Smooth muscle cell (in vitro differentiated cells): ENCODE data around the gene QARS1. TPM values are rescaled to one million over a fixed set of nuclear protein-coding genes. Genes with fewer than 3 reads are reported as not detected.

Experiments used
- DNase-seq: peaks from one replicate; lab custom pipeline; 2025; ENCODE audit not compliant: unreplicated experiment; lab: John Stamatoyannopoulos, UW
- H2AFZ ChIP-seq: fragments of 200-600 bp; sonication (generic); 2 replicates; pipeline ENCODE4 v1.6.0; 2016; ENCODE audit warnings: antibody characterized with exemption, low read depth, mild to moderate bottlenecking
- H3F3A ChIP-seq: fragments of 200-600 bp; sonication (generic); 2 replicates; pipeline ENCODE4 v1.6.0; 2017; ENCODE audit warnings: antibody characterized with exemption, low read depth
- H3K27ac ChIP-seq: fragments of 200-600 bp; sonication (generic); 2 replicates; pipeline ENCODE4 v1.5.1; 2016; ENCODE audit warnings: low read depth, mild to moderate bottlenecking
- H3K27me3 ChIP-seq: fragments of 200-600 bp; sonication (generic); 2 replicates; pipeline ENCODE4 v1.6.1; 2016; ENCODE audit warnings: low read depth, mild to moderate bottlenecking
- H3K36me3 ChIP-seq: fragments of 200-600 bp; sonication (generic); 2 replicates; pipeline ENCODE4 v1.5.1; 2016; ENCODE audit warnings: low read depth
- H3K4me1 ChIP-seq: fragments of 200-600 bp; sonication (generic); 2 replicates; pipeline ENCODE4 v1.5.1; 2016; ENCODE audit warnings: low read depth
- H3K4me2 ChIP-seq: fragments of 200-600 bp; sonication (generic); 2 replicates; pipeline ENCODE4 v1.6.0; 2016; ENCODE audit warnings: mild to moderate bottlenecking
- H3K4me3 ChIP-seq: fragments of 200-600 bp; sonication (generic); 2 replicates; pipeline ENCODE4 v1.5.1; 2016; ENCODE audit warnings: mild to moderate bottlenecking
- H3K79me2 ChIP-seq: fragments of 200-600 bp; sonication (generic); 2 replicates; pipeline ENCODE4 v1.6.0; 2016; ENCODE audit warnings: low read depth, mild to moderate bottlenecking
- H3K9ac ChIP-seq: fragments of 200-600 bp; sonication (generic); 2 replicates; pipeline ENCODE4 v1.6.0; 2016; ENCODE audit warnings: low read depth
- H3K9me3 ChIP-seq: fragments of 200-600 bp; sonication (generic); replicated peaks from 2 replicates; pipeline ENCODE4 v1.5.1; 2016; ENCODE audit warnings: low read depth
- H4K20me1 ChIP-seq: fragments of 200-600 bp; sonication (generic); 2 replicates; pipeline ENCODE4 v1.6.0; 2016; ENCODE audit warnings: low read depth
- CTCF ChIP-seq: fragments of 200-600 bp; sonication (generic); IDR thresholded peaks from 2 replicates; pipeline ENCODE4 v1.5.1; 2017; ENCODE audit warnings: borderline replicate concordance, mild to moderate bottlenecking, antibody characterized with exemption; ENCODE audit not compliant: insufficient read depth, poor library complexity, severe bottlenecking
- WGBS: methylation state at CpG from one replicate; pipeline ENCODE4 v1.1.7; 2016; ENCODE audit warnings: low lambda C conversion rate; 5-methylcytosine and 5-hydroxymethylcytosine counted together
- microRNA-seq: library from miRNA; unstranded; fragments of <30 nt; microRNA quantifications from one replicate; pipeline ENCODE4, GENCODE V29; 2016; ENCODE audit warnings: borderline number of aligned reads
- polyA plus RNA-seq: library from polyadenylated mRNA; unstranded; fragments of >200 nt; fragmentation: Nextera tagmentation; extraction: Ambion mirVana; gene quantifications from 2 replicates; pipeline ENCODE4 v1.2.1, GENCODE V29; 2016
- small RNA-seq: library from RNA; depleted of rRNA; stranded (forward); fragments of <200 nt; gene quantifications from one replicate; pipeline ENCODE3, GENCODE V24; 2014
- total RNA-seq: library from RNA; depleted of rRNA; stranded (reverse); fragments of >200 nt; gene quantifications from 2 replicates; pipeline ENCODE4 v1.2.3, GENCODE V29; 2014

QARS1 gene
- total and polyA plus RNA-seq, 2 experiments from 2014 or later, result 114 to 135 TPM

GRCh38 chr3:49057268-49057667 lies 47.3 kb downstream of the QARS1 start:
- no peaks in the 10 kb centered on the region for H3K4me1 ChIP-seq
- no peaks in the 10 kb centered on the region for H3F3A ChIP-seq
- WGBS, result 99% methylated on average over 10 of the region's 10 CpGs
- H3K79me2 ChIP-seq, result peaks cover 33% of the 10 kb centered on the region
- TF ChIP-seq CTCF, result no peak
- H2AFZ ChIP-seq, result no peak overlapping the region
- no peak overlapping the region for H3K27ac ChIP-seq
- H3K9me3 ChIP-seq, result no peaks in the 10 kb centered on the region
- no peak overlapping the region for H3K9ac ChIP-seq
- H3K4me3 ChIP-seq, result no peak overlapping the region
- no peak overlapping the region for H3K4me2 ChIP-seq
- no peak for DNase-seq
- peaks cover 69% of the 10 kb centered on the region for H4K20me1 ChIP-seq
- H3K36me3 ChIP-seq, result peaks cover 5% of the 10 kb centered on the region
- H3K27me3 ChIP-seq, result no peaks in the 10 kb centered on the region

GRCh38 chr3:49054344-49054862 lies 50.2 kb downstream of the QARS1 start:
- Histone ChIP-seq H3F3A (no peaks in the 10 kb centered on the region), H2AFZ (no peak overlapping the region), H3K79me2 (peaks cover 23% of the 10 kb centered on the region), H3K27me3 (no peaks in the 10 kb centered on the region), H3K4me1 (no peaks in the 10 kb centered on the region), H3K36me3 (peaks cover 11% of the 10 kb centered on the region), H3K4me2 (no peak overlapping the region), H3K27ac (no peak overlapping the region), H3K9me3 (no peaks in the 10 kb centered on the region), H3K9ac (no peak overlapping the region), H4K20me1 (peaks cover 59% of the 10 kb centered on the region), H3K4me3 (no peak overlapping the region)
- TF ChIP-seq CTCF, result no peak
- no peak for DNase-seq
- 100% methylated on average over 2 of the region's 2 CpGs for WGBS

- DNase-seq, result no peak
- Histone ChIP-seq H3K79me2 (peaks cover 29% of the 10 kb centered on the region), H3K9me3 (no peaks in the 10 kb centered on the region), H4K20me1 (peaks cover 57% of the 10 kb centered on the region), H2AFZ (no peak overlapping the region), H3K4me3 (no peak overlapping the region), H3K27me3 (no peaks in the 10 kb centered on the region), H3K4me1 (no peaks in the 10 kb centered on the region), H3F3A (no peaks in the 10 kb centered on the region), H3K4me2 (no peak overlapping the region), H3K36me3 (peaks cover 11% of the 10 kb centered on the region), H3K27ac (no peak overlapping the region), H3K9ac (no peak overlapping the region)
- no peak for TF ChIP-seq CTCF
- 90% methylated on average over 1 of the region's 1 CpG for WGBS
These were observed 51.0 kb downstream of the QARS1 start for GRCh38 chr3:49053543-49053942.

Small RNA genes lying within 50 kb of the gene (microRNA-seq; reads per million reads assigned to microRNA genes)
- not detected for gene MIR6890

Small RNA genes lying within 50 kb of the gene (small RNA-seq; reads per million reads assigned to genes)
- 0.16 reads per million for gene RN7SL182P

Other genes with a start within 250 kb of the QARS1 start
- 8.9 and 14.7 TPM in 2 replicates for gene SLC25A20, start 205.9 kb downstream of the QARS1 start, total RNA-seq
- 12.1 and 14.6 TPM in 2 replicates for gene SLC25A20, start 205.9 kb downstream of the QARS1 start, polyA plus RNA-seq
- gene ARIH2, start 185.9 kb downstream of the QARS1 start, total RNA-seq, result 43.6 and 44.9 TPM in 2 replicates
- 39.7 and 44.0 TPM in 2 replicates for gene ARIH2, start 185.9 kb downstream of the QARS1 start, polyA plus RNA-seq
- gene P4HTM, start 114.5 kb downstream of the QARS1 start, total RNA-seq, result 20.3 and 22.7 TPM in 2 replicates
- gene P4HTM, start 114.5 kb downstream of the QARS1 start, polyA plus RNA-seq, result 29.9 and 30.4 TPM in 2 replicates
- gene WDR6, start 97.4 kb downstream of the QARS1 start, total RNA-seq, result 61.8 and 72.8 TPM in 2 replicates
- 86.8 and 115 TPM in 2 replicates for gene WDR6, start 97.4 kb downstream of the QARS1 start, polyA plus RNA-seq
- 32.1 and 35.6 TPM in 2 replicates for gene DALRD3, start 86.2 kb downstream of the QARS1 start, total RNA-seq
- 39.0 and 51.1 TPM in 2 replicates for gene DALRD3, start 86.2 kb downstream of the QARS1 start, polyA plus RNA-seq
- gene NDUFAF3, start 82.6 kb downstream of the QARS1 start, total RNA-seq, result 113 and 124 TPM in 2 replicates
- gene NDUFAF3, start 82.6 kb downstream of the QARS1 start, polyA plus RNA-seq, result 169 and 175 TPM in 2 replicates
- gene IMPDH2, start 75.4 kb downstream of the QARS1 start, total RNA-seq, result 121 and 128 TPM in 2 replicates
- gene IMPDH2, start 75.4 kb downstream of the QARS1 start, polyA plus RNA-seq, result 105 and 127 TPM in 2 replicates
- 62.0 and 76.4 TPM in 2 replicates for gene QRICH1, start 10.7 kb downstream of the QARS1 start, total RNA-seq
- 38.2 and 48.8 TPM in 2 replicates for gene QRICH1, start 10.7 kb downstream of the QARS1 start, polyA plus RNA-seq
- gene USP19, start 16.1 kb upstream of the QARS1 start, total RNA-seq, result 21.1 and 42.3 TPM in 2 replicates
- 20.6 and 22.1 TPM in 2 replicates for gene USP19, start 16.1 kb upstream of the QARS1 start, polyA plus RNA-seq
- gene LAMB2, start 28.3 kb upstream of the QARS1 start, total RNA-seq, result 354 and 503 TPM in 2 replicates
- 456 and 471 TPM in 2 replicates for gene LAMB2, start 28.3 kb upstream of the QARS1 start, polyA plus RNA-seq
- gene CCDC71, start 61.6 kb upstream of the QARS1 start, total RNA-seq, result 19.6 and 33.8 TPM in 2 replicates
- gene CCDC71, start 61.6 kb upstream of the QARS1 start, polyA plus RNA-seq, result 0.59 and 0.80 TPM in 2 replicates
- gene KLHDC8B, start 66.8 kb upstream of the QARS1 start, total RNA-seq, result 20.8 and 22.5 TPM in 2 replicates
- 42.1 and 51.9 TPM in 2 replicates for gene KLHDC8B, start 66.8 kb upstream of the QARS1 start, polyA plus RNA-seq
- 1.6 and 5.5 TPM in 2 replicates for gene C3orf62, start 172.5 kb upstream of the QARS1 start, total RNA-seq
- 1.6 and 3.4 TPM in 2 replicates for gene C3orf62, start 172.5 kb upstream of the QARS1 start, polyA plus RNA-seq
- 23.8 and 28.3 TPM in 2 replicates for gene USP4, start 235.3 kb upstream of the QARS1 start, total RNA-seq
- 25.6 and 36.1 TPM in 2 replicates for gene USP4, start 235.3 kb upstream of the QARS1 start, polyA plus RNA-seq